Ammon's horn (tissue), 1 donor: ENCODE measurements around the gene ACTN3.
"Not testable (repeated sequence)": the region's sequence is repeated elsewhere in the genome, so short reads cannot be mapped to it uniquely, and the experiment has no call there.

ENCODE experiments used
- DNase-seq: peaks from one replicate; pipeline ENCODE4 v3.0.0-alpha.2; 2016; ENCODE audit warnings: low spot score

The ACTN3 gene

DNA sequence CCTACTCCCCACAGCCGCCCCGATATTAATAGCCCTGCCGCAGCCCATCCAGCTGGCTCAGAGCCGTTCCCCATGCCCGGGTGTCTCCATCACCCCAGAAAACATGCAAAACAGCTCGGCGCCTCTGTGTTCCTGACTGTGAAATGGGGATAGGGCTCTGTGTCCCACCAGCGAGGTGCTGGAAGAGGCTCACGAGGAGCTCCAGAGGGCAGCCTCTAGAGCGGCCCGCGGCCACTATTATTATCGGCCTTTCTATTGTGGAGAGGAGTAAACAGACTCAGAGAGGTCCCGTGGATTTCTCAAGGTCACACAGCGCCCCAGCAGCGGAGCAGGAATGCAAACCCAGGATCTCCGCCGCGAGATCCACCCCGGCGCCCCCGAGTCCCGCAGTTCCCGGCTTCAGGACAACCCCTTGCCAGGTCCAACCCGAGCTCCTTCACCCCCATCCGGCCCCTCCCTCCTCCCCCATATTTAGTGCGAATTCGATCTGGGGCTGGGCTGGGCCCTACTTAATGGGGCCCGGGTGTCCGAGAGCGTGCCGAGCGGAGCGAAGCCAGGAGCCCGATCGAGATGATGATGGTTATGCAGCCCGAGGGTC is at the start of gene ACTN3:
Gene ACTN3, plus strand, starts transcription at position 536 of the 598 bp plus-strand sequence. Its CDS starts 35 bp downstream, at position 571.
- DNase-seq, result no peak

DNA sequence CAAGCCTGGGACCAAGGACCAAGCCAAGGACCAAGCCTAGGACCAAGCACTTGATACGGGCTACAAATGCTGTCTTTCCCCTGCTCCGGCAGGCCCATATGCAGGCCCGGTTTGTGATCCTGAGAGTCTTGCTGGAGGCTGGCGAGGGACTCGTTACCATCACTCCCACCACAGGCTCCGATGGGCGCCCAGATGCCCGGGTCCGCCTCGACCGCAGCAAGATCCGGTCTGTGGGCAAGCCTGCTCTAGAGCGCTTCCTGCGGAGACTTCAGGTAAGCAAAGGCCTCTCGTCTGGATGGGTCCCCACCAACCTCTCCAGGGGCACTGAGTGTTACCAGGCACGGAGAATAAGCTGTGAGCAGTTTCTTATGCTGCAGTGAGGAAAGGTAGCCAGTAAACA is 49.5 kb upstream of the ACTN3 start:
- no peak for DNase-seq

DNA sequence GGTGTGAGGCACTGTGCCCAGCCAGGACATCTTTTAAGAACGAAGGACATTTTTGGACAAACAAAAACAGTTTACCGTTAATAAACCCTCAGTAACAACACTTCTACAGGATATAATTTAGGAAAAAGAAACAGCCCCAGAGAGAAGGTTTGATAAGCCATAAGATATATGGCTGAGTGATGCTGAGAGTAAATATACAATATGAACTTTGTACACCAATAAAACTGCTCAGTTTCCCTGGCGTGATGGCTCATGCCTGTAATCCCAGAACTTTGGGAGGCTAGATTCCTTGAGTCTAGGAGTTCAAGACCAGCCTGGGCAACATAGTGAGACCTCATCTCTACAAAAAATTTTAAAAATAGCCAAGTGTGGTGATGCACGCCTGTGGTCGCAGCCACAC is 48.2 kb upstream of the ACTN3 start:
- DNase-seq, result no peak

DNA sequence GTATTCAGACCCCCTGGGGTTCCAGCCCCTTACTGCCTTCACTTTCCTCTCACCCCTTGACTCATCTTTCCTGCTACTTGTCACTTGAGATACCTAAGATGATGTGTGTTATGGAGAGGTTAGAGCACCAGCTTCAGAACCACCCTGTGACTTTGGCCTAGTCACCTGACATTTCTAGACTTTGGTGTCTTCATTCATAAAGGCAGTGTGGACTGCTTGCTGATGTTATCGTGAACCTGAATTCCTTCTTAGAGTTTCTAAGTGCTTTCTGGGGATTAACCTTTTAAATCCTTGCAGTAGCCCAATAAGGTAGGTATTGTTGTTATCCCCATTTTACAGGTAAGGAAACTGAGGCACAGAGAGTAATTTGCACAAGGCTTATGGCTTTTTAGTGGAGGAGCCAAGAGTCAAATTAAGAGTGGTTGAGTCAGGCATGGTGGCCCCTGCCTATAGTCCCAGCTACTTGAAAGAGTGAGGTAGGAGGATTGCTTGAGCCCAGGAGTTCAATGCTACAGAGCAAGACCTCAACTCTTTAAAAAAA is 41.4 kb upstream of the ACTN3 start:
- no peak for DNase-seq

DNA sequence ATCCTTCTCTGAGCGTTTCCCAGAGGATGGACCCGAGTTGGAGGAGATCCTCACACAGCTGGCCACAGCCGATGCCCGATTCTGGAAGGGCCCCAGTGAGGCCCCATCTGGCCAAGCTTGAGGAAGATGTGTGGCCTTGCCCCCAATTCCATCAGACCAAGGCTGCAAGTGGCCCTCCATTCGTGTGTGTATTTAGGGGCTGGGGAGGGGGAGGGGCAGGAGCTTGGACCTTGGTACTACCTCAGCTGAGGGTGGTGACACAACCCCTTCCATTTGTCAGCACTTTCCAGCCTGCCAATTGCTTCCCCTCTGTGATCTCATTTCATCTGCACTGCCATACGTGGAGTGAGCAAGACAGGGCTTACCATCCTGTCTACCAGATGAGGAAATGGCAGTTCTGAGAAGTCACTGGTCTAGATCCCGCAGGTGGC is 37.6 kb upstream of the ACTN3 start:
- DNase-seq, result no peak

DNA sequence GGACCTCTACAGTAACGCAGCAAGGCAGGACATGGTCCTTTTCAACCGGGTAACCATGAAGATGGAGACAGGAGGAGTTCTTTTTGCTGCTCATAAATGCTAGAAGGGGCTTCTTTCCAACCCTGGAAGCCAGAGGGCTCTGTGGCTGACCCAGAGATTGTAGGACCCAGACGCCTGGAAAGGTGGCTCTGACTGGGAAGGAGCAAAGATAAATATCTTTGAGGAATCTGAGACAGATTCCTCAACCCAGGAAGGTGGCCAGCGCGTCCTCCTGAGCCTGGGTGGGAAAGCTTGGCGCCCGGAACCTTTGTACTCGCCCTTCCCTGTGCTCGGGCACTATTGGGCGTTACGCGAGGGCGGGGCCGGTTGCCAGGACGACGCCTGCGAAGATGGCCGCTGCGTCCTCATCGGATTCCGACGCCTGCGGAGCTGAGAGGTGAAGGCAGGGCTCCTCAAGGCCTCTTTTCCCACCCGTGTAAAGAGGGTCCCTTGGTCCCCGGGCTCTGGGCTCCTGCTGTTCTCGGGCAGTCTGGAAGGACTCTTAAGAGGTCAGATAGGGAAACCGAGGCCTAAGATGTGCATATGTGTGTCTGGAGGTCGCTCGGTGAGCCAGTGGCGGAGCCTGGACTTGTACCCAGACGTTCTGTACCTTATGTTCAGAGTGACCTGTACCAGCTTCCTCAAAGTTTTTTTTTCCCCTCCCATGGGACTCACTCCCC is 36.3 kb upstream of the ACTN3 start, which contains the start of gene BBS1:
Gene BBS1, plus strand, starts transcription at position 365 of the 719 bp plus-strand sequence. Its CDS starts 25 bp downstream, at position 390.
- peak; percentile 88 for DNase-seq

DNA sequence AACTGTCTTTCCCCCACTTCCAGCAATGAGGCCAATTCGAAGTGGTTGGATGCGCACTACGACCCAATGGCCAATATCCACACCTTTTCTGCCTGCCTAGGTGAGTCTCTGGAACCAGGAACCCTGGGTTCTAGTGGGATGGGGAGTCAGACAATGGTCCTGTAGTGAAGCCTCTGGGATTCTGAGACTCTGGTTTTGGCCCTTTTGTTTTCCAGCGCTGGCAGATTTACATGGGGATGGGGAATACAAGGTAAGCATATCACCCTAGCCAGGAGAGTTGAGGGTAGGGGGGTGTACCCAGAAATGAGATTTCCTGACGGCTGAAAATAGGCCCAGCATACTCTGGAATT is 35.7 kb upstream of the ACTN3 start:
- DNase-seq, result no peak

DNA sequence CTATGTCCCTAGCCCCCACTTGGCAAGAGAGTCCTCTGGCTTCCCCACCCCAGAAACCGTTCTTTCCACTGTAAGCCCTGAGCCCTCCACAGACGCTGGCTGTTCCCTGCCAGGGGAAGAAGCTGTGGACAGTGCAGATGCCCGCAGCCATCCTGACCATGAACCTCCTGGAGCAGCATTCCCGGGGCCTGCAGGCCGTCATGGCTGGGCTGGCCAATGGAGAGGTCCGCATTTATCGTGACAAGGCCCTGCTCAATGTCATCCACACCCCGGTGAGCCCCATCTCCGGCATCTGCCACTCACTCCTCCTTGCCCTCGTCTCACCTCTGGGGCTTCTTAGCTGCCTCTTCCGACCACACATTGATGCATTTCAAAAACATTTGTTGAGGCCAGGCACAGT is 23.1 kb upstream of the ACTN3 start:
- no peak for DNase-seq

DNA sequence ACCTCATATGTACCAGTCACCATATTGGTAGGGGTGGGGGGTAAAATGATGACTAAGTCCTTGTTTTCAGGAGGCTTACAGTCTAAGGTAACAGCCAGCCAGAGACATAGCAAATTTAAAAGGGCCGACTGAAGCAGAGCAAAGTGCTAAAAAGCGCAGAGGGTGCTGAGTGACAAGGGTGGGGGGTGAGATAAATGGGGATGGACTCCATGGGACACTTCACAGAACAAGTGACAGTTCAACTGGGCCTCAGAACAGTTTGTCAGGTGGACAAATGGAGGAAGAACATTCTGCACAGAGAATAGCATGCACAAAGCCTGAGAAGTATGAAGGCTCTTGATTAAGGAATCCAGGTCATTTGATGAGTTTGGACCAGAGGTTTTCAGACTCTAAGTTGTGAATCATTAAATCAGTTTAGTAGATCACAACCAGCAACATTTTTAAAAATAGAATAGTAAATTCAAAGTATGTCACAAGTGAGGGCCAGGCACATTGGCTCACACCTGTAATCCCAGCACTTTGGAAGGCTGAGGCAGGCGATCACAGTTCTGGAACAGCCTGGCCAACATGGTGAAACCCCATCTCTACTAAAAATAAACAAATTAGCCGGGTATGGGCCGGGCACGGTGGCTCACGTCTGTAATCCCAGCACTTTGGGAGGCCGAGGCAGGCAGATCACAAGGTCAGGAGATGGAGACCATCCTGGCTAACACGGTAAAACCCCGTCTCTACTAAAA is 22.2 kb upstream of the ACTN3 start:
- no peak for DNase-seq

DNA sequence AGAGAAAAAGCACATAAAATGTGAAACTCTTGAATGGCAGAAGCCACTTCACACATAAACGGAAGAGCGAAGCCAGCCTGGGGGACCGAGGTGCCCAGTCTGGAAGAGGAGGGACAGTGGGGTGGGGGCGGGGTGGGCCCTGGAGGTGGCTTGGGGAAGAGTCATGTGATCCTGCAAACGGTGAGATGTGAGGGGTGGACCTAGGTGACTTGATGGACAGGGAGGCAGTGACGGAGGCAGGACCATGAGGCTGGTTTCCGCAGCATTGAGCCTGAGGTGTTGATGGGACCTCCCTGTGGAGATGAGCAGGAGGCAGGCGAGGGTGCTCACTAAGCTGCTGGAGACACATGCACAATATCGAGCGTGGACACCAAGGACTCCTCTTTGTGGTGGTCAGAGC is 17.6 kb upstream of the ACTN3 start:
- no peak for DNase-seq

DNA sequence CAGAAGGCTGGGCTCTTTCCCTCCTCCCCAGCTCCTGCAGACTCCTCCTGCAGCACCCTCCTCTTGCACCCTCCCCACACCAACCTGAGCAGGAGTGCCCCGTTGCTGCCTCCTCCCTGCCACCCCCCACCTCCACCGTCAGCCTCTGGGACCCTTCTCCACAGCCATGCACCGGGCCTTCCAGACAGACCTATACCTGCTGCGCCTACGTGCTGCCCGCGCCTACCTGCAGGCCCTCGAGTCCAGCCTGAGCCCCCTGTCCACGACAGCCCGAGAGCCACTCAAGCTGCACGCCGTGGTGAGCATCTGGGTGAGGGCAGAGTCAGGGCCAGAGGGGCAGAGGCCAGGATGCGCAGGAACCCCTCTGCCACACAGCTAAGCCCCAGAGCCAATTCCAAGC is 17.0 kb upstream of the ACTN3 start:
- DNase-seq, result no peak

DNA sequence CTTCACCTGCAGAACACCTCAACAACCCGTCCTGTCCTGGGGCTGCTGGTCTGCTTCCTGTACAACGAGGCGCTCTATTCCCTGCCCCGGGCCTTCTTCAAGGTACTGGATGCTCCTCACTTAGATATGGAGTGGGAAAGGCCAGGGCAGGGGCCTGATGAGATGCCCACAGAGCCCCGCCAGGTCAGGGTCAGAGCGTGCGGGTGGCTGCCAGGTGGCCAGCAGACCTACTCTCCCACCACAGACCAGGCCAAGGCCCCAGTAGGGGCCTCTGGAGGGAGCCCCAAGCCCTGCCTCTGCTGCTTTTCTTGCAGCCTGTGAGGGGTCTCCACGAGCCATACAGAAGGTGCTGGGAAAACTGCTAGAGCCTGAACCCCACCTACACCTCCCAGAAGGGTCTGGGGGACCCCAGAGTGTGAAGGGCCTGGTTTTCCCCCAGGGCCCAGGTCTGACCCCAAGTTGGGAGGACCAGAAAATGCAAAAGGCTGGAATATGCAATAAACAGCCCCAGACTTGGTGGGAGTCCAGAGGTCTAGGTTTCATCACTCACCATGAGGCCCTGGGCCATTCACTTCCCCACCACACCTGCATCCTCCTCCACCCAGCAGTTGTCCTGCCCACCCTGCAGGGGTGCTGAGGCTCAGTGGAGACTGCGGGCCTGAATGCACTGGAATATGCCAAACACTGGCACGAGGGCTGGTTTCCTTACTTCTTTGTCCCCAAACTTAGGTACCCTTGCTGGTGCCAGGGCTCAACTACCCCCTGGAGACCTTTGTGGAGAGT is 15.6 kb upstream of the ACTN3 start:
- no peak for DNase-seq

DNA sequence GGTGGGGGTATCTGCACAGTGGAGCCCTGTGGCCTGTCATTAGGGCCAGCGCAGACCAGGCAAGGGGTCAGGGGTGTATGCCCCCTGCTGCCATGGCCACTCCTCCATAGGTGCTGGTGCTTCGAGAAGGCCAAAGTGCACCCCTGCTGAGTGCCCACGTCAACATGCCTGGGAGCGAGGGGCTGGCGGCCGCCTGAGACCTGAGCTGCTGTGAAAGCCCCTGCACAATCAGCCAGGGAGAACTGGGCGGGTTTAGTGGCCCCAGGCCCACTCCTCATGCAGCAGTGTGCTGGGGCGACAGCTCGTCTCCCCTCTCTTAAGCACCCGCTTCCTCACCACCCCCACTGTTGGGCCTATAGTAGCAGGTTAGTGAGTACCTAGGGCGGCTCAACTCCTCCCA is 14.9 kb upstream of the ACTN3 start:
- no peak for DNase-seq

DNA sequence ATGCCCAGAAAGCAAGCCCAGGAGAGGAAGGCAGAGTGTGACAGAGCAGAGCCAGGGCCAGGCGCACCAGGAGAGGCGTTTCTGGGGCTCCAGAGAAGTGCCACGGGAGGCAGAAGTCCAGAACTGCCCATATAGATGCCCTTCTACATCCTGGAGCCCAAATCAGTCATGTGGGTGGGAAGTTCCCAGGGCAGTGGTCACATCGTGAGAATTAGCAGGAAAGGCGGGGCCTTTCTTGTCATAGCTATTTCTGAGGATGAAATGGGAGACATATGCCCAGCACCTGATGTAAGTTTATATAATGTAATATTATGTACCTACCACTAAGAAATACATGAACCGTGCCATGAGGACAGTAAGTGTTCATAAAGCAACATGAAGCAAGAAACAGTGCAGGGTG is 13.9 kb upstream of the ACTN3 start:
- no peak for DNase-seq

DNA sequence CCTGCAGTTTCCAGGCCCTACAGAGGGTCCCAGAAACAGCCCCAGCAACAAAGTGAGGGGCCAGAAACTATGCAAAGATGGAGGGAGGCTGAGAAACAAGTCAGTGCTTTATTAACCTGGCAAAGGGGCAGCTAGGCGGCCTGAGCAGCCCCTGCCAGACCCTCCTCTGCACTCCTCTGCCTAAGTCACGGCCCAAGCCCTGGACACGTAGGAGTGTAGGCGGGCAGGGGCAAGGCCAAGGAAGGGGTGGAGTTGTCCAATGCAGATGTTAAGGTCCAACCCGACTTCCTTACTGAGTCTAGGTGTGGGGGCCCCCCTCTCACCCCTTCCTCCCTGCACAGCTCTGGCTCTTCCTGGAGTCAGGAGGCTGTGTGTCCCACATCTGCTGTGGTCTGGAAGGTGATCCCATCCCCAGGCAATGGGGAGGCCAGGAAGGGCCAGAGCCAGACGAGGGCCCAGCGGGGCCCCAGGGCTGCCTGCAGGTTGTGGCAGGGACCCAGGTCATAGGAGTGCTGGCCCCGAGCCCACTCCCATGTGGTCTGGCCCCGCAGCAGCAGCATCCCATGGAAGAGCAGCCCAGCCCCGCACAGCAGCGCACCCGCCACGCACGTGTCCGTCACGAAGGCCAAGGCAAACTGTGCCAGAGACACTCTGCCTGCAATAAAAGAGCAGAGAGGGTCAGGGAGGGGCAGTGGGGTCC is 7.4 kb upstream of the ACTN3 start:
- no peak for DNase-seq

DNA sequence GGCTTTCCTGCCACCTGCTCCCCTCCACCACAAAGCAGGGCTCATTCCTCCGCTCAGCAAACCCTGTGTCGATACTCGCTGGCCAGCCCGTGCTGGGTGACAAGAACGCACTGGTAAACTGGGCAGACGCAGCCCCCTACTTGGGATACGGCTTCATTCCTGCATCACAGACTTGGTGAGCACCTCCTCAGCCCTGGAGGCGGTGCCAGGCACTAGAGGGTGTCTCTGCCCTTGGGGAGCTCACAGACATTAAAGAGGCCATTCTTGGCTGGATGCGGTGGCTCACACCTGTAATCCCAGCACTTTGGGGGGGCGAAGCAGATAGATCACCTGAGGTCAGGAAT is 6.9 kb upstream of the ACTN3 start:
- no peak for DNase-seq

DNA sequence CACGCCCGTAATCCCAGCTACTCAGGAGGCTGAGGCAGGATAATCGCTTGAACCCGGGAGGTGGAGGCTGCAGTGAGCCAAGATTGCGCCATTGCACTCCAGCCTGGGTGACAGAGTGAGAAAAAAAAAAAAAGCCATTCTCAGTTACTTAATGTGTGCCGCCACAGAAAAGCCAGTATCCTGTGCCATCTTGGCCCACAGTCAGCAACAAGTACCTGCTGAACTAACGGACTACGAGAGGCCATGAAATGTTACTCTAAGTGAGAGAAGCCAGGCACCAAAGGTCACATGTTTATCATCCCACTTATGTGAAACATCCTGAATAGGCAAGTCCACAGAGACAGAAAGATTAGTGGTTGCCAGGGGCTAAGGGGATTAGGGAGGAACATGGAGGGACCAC is 6.1 kb upstream of the ACTN3 start:
- DNase-seq, result not testable (repeated sequence)

DNA sequence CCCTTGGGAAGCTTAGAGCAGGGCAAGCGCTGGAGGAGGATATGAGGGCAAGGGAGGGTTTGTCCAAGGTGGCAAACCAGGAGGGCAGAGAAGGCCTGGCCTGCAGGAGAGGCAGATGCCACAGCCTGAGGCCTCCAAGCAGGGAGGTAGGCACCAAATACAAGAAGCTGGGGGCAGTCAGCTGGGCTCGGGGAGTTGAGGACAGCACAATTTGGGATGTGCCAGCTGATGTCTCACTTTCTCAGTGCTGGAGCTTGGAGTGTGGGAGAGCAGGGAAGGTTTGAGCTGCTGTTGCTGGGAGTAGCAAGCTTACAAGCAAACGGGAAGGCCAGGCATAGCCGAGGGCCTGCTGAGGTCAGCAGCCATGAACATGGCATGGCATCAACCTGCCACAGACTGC is 4.8 kb upstream of the ACTN3 start:
- DNase-seq, result no peak

DNA sequence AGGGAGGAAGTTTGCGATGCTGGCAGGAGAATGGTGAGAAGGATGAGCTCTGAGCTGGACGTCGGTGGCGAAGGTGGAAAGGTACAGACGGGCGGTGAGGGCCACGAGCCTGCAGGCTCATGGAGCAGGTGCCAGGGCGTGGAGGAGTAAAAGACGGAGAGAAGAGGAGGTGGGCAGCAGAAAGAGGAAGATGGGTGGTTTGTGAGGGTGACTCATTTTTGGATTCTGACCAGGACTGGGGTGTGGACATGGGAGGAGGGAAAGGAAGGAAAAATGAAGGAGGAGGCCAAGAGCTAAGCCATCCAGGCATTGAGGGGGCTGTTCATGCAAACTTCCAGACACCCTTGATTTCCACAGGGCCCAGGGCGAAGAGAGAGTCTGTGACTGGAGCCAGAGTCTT is 4.3 kb upstream of the ACTN3 start:
- no peak for DNase-seq

DNA sequence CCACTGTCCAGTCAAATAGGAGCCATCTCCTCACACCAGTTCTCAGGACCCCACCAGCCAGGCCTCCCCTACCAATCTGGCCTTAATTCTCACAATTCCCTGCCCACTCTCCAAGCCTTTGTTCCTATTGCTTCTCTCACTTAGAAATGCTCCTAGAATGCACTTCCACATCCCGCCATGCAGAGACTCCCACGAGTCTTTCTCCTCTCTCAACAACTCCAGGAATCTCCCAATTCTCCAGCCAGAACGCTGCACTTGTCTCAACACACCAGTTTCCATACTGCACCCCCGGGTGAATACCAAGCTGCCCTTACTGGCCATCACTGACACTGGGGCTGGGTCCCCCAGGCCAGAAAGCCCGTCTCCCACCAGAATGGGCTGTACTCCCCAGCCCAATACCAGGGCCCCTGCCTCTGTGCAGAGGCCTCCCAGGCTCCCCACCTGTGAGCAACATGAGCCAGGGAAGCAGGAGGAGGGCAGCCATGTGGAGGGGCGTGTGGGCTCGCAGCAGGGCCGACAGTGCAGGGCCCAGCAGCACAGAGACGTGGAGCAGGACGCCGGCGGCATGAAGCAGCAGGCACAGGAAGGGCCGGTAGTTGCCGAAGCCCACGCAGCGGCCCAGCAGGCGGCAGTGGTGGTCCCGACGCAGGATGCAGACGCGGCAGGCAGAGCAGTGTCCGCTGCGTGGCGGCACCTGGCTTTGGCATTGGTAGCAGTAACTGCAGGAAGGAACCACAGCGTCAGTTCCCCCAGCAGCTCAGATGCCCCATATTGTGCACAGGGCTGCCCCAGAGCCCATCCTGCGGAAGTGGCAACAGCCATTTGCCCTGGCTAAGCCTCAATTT is 3.2 kb upstream of the ACTN3 start:
- peak; percentile 34 for DNase-seq

DNA sequence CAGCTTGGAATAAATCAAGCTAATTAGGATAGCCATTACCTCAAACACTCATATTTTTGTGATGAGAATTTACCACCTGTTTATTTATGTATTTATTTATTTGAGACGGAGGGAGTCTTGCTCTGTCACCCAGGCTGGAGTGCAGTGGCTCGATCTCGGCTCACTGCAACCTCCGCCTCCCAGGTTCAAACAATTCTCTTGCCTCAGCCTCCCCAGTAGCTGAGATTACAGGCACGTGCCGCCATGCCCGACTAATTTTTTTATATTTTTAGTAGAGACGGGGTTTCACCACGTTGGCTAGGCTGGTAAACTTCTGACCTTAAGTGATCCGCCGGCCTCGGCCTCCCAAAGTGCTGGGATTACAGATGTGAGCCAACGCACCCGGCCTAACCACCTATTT is 1.8 kb upstream of the ACTN3 start:
- not testable (repeated sequence) for DNase-seq
